Measurements from ENCODE around the gene CPS1.

Gene CPS1

DNA sequence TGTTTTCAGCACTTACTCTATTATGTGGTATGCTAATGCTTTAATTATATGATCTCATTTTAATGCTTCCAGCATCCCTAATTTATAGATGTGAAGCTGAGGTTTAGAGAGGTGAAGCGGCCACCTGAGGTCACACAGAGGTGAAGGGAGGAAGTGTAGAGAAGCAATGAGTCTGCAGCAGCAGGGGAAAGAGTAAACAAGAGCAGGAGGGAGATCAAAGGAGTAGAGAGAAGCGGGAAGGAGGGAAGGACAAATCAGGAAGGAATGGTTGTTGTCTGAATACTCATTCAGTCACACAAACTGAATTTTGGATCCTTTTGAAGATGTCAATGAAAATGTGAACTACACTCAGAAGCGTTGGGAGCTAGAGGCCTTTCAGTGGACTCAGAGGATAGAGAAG, 130.0 kb downstream of the CPS1 start:
- DNase-seq (ENCODE audit: low read depth): no peak

DNA sequence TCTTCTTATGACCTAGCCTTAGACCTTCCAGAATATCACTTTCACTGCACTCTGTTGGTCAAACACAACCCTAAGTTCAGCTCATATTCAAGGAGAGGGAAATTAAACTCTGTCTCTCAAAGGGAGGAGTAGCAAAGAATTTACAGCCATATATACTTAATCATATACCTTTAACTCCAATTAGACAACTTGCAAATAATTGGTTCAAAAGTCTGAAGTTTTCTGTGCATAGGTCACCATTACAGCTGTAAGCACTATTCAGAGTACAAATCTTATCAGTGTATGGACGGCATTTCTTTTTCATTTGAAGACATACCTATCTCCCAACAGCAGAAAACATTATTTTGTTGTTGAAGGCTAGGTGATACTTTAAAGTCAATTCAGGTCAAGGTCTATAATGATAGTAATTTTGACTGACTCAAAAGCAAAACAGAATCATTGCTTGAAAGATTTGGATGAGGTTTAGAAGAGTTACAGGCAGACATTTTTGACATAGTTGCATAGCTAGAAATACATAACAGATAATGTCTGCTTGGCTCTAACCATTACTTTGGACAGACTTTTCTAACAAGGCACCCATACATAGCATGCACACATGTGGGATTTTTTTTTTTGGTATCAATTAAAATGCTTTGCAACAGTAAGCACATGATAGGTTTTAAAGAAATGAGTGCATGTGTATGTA, 131.5 kb downstream of the CPS1 start:
- DNase-seq (ENCODE audit: low read depth): no peak

DNA sequence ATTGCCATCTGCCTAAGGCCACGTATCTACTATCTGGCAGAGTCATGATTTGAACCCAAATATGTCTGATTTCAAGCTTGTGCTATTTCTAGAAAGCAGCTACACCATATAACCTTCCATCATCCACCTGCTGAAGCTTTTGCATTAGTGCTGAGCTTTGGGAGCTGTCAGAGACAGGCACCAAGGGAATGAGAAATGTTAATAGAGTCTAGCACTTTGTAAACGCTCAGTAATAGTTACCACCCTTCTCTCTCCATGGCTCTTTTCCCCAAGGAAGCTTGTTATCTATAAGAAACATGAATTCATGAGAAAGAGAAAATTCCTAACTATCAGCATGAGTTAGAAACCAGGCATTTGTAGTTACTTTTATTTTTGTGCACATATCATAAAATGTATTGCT, 151.5 kb downstream of the CPS1 start:
- DNase-seq (ENCODE audit: low read depth): no peak

DNA sequence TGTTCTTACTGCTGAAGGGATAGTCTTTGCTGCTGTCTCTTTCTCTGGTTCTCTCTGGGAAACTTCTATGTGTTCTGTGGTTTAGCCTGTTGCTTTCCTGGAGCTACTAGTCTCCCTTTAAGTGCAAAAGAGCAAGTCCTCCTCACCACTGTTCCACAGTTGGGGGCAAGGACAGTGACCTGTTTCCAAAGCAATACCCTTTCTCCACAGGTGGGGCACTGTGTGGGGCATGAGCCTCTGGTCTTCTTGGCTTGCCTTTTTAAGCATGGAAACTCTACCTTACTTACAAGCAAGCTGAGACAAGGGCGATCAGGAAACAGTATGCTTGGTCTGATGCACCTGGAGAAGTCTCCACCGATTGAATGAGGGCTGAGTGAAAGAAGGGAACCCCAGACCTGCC, 156.7 kb downstream of the CPS1 start:
- no peak for DNase-seq (ENCODE audit: low read depth)

DNA sequence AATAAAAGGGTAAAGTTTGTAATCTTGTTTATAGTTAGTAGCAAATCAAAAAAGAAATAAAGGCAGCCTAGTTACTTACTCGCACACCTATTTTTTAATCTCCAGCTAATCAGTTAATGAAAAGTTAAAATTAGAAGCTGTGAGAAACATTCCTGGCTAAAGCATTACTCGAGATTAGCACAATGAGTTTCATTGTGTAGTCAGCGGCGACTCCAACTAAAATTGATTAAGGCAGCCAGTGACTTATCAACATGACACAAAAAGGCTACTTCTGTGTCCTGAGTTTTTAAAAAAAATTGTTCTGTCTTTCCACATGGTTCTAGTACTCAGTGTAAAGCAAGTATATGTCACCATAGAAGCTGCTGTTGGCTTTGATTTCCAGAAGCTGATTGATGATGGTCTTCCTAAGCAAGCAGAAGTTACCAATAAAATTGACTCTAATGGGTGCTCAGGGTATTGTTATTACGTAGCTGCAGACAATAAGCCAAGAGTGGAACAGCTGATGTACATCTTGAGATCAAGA, 159.2 kb downstream of the CPS1 start:
- DNase-seq (ENCODE audit: low read depth): no peak

DNA sequence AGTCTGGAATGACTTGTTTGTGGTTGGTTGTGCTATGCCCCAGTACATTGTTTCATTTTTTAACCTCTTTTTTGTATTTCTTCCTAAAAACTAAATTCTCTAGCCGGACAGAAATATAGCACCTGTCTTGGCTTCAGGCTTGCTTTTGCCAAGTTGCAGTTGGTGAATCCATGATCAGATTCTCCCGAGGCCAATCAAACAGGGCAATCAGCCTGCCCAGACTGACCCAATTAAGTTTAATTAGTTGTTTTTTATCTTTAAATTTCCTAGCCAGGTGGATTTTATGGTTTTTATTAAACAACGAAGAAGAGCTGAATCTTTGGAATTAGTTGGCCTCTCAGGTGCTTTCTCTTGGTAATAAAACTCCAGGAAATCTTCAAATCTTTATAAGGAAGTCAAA, 162.1 kb downstream of the CPS1 start:
- no peak for DNase-seq (ENCODE audit: low read depth)

DNA sequence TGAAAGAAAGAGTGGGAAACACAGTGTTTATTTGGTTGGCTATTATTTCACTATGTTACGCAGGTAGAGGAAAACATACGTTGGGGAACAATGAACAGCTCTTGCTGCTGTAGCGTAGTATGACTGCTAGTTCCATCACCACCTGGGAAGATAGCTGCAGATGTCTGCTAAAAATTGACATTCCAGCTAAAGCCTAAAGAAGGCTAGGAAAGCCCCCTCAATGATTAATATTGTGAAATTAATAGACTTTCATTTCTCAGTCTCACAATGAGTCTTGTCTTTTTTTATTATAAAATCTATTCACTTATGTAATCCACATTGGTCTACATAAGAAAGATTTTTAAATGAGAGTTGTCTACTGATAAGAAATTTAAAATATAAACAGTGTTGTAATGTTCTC, 165.7 kb downstream of the CPS1 start:
- DNase-seq (ENCODE audit: low read depth): no peak

DNA sequence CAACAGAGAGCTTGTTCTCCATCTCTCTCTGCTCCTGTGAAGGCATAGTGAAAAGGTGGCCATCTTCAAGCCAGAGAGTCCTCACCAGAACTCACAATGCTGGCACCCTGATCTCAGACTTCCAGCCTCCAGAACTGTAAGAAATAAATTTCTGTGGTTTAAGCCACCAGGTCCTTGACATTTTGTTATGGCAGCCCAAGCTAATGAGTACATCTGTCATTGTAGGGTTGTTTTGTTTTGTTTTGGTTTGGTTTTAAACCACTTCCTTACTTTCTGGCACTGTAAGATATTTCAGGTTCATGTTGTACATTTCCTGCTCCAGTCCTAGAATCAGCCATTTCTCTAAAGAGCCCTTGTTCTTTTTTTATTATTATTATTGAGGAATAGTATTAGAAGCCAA, 171.2 kb downstream of the CPS1 start:
- no peak for DNase-seq (ENCODE audit: low read depth)

Data from activated T-helper 9 cell treated with anti-CD3 and anti-CD28 coated beads, Interleukin-2, amount 50 U/mL, for 16 hours (primary cell).